ENCODE data around the gene PLAAT4. TPM values are rescaled to one million over a fixed set of nuclear protein-coding genes. Genes with fewer than 3 reads are reported as not detected.
"Not testable (repeated sequence)": the region's sequence is repeated elsewhere in the genome, so short reads cannot be mapped to it uniquely, and the experiment has no call there.

PLAAT4 gene
- polyA plus RNA-seq, 2 of the 4 experiments (the other 2 are of a cell fraction), result 0.74 to 1.6 TPM

DNA sequence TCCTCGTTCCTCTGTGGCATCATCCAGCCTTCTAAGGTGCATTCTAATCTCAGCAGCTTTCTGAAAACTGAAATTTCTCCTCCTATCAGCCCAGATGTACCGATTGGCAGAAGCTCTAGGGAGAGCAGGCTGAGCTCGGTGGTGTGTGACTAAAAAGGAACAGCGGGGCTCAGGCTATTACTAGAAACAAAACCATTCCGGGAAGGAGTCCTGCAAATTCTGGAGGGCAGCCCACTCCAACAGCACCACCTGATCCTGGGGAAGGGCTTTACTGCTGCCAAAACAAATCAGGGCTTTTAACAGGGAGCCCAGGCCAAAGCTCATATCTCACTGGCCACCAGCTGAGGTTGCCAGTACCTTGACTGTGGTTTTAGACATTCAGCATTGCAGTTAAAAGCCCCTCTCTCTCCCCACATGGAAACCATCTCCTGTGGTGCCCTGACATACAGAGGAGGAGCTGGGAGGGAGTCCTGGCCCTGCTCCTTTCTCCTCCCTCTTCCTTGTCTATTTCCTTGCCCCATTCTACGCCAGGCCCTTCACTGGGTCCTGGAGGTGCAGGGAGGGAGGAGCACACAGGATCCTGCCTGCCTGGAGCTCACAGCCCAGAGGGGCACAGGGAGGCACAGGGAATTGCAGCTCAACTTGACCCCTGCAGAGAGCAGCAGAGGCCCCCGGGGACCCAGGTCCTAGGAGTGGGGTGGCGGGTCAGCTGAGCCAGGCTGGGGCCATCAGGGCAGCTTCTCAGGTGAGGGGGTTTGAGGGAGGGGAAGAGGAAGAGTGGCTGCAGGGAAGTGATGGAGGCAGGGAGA lies 889 bp downstream of the PLAAT4 start (continued):
- no peak for TF ChIP-seq MYC (IDR thresholded peaks at IDR 0.05; ENCODE audit: borderline replicate concordance, low read length)
- no peak for TF ChIP-seq POLR2AphosphoS2 (conservative IDR thresholded peaks at IDR 0.05; ENCODE audit: low read length)
- TF ChIP-seq, protein P1, sequence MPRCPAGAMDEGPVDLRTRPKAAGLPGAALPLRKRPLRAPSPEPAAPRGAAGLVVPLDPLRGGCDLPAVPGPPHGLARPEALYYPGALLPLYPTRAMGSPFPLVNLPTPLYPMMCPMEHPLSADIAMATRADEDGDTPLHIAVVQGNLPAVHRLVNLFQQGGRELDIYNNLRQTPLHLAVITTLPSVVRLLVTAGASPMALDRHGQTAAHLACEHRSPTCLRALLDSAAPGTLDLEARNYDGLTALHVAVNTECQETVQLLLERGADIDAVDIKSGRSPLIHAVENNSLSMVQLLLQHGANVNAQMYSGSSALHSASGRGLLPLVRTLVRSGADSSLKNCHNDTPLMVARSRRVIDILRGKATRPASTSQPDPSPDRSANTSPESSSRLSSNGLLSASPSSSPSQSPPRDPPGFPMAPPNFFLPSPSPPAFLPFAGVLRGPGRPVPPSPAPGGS (IDR thresholded peaks at IDR 0.05), result no peak
- no peak for TF ChIP-seq RNF2 (IDR thresholded peaks at IDR 0.05; ENCODE audit: borderline replicate concordance, low read depth)

DNA sequence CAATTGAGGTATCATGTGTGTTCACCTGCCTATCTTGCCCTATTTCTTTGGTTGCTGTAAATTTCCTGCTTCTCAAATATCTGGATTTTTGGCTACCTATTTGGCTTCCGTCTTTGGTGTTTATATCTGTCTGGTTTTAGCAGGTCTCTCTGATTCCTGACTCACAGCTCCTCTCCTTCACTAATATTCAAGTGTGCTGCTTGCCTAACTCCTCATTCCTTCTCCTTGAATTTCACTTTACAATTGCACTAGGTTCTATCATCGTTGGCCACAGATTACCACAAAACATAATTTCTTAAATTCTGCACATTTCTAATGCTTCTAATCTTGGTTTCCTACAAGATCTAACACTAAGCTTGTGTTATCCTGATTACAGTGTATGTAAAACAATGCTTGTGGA lies 5.9 kb downstream of the PLAAT4 start:
- POLR2A ChIA-PET; H3K4me3 ChIP-seq; DNase-seq (ENCODE audit: low read depth in 1 of 2, low spot score in 1 of 2); H3K4me2 ChIP-seq; H3K4me1 ChIP-seq; FAIRE-seq; H3K27ac ChIP-seq; H3K9me3 ChIP-seq; ATAC-seq: not testable (repeated sequence)
- 63% methylated on average over 2 of the region's 2 CpGs for WGBS (ENCODE audit: missing lambda C conversion rate)
- CTCF ChIA-PET, result interaction anchor here (0.6 kb wide), 1 partner anchor 1132 kb away, joined by 3 read pairs; no protein-coding TSS in a partner anchor

DNA sequence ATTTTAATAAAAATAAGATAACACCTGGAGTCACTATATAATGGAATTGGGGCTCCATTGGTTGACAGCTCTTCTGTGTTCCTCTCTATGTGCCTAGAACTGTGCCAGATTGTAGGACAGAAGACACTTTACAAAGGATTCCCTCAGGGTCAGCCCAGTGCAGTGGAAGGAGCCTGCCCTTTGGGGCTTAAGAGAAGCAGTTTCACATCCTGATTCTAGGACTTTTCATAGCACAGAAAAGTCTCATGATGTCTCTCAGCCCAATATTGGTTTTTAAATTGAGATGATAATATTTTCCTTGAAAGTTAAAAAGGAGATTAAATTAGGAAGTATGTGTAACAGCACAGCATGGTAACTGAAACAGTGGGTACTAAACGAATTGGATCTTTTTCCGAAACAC lies 7.1 kb downstream of the PLAAT4 start:
- H3K9me3 ChIP-seq, result no peaks in the 10 kb centered on the region
- POLR2A ChIA-PET, result no interaction called here
- FAIRE-seq, result no peak
- H3K4me3 ChIP-seq, result no peak overlapping the region
- DNase-seq (ENCODE audit: low read depth in 1 of 2, low spot score in 1 of 2), result no peak
- no peak overlapping the region for H3K4me2 ChIP-seq
- CTCF ChIA-PET, result interaction anchor here (0.6 kb wide), 1 partner anchor 63 kb away, joined by 3 read pairs; no protein-coding TSS in a partner anchor
- no peak for TF ChIP-seq MAFK (IDR thresholded peaks at IDR 0.05; ENCODE audit: partially characterized antibody)
- TF ChIP-seq, protein P2, sequence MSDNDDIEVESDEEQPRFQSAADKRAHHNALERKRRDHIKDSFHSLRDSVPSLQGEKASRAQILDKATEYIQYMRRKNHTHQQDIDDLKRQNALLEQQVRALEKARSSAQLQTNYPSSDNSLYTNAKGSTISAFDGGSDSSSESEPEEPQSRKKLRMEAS (IDR thresholded peaks at IDR 0.05), result no peak
- TF ChIP-seq SREBF2 (IDR thresholded peaks at IDR 0.05), result no peak
- TF ChIP-seq KDM1A (IDR thresholded peaks at IDR 0.05; ENCODE audit: low read depth), result no peak
- TF ChIP-seq MAZ (IDR thresholded peaks at IDR 0.05; ENCODE audit: borderline replicate concordance, low read depth, low read length), result no peak
- TF ChIP-seq, protein P3, sequence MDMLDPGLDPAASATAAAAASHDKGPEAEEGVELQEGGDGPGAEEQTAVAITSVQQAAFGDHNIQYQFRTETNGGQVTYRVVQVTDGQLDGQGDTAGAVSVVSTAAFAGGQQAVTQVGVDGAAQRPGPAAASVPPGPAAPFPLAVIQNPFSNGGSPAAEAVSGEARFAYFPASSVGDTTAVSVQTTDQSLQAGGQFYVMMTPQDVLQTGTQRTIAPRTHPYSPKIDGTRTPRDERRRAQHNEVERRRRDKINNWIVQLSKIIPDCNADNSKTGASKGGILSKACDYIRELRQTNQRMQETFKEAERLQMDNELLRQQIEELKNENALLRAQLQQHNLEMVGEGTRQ (IDR thresholded peaks at IDR 0.05), result no peak
- TF ChIP-seq GATA3 (IDR thresholded peaks at IDR 0.05; ENCODE audit: borderline replicate concordance), result no peak
- TF ChIP-seq ZNF302 (CRISPR knock-in tag; IDR thresholded peaks at IDR 0.05), result no peak
- H3K27ac ChIP-seq, result no peak overlapping the region
- 75% methylated on average over 2 of the region's 2 CpGs for WGBS (ENCODE audit: missing lambda C conversion rate)
- H3K4me1 ChIP-seq, result no peaks in the 10 kb centered on the region
- no peak for ATAC-seq

DNA sequence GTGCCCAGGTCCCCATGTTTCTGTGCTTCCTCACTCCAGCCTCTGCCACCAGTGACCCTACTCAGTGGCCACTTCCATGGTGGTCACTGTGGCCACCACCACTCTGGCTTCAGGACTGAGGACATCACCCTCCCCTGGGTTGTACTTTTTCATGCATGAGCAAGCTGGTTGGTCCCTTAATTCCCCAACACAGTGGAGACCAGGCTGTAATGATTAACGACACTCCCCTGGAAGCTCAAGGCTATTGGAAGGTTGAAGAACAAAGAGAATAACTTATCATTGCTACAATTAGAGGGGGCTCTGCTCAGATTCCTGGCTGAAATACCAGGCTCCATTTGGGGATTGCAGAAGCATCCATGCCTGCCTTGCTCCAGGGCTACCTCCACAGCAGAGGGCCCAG lies 10.5 kb downstream of the PLAAT4 start:
- Histone ChIP-seq H3K4me1 (no peaks in the 10 kb centered on the region), H3K4me3 (no peak overlapping the region), H3K27ac (no peak overlapping the region), H3K4me2 (no peak overlapping the region), H3K9me3 (no peaks in the 10 kb centered on the region)
- ATAC-seq (no peak), FAIRE-seq (no peak), DNase-seq (ENCODE audit: low read depth in 1 of 2, low spot score in 1 of 2) (no peak)
- POLR2A ChIA-PET, result no interaction called here
- CTCF ChIA-PET, result interaction anchor here (1.2 kb wide), 1 partner anchor 17 kb away, joined by 3 read pairs; no protein-coding TSS in a partner anchor
- 91% methylated on average over 1 of the region's 1 CpG for WGBS (ENCODE audit: missing lambda C conversion rate)
- no peak for TF ChIP-seq FOSB (CRISPR knock-in tag; IDR thresholded peaks at IDR 0.05)
- TF ChIP-seq, protein P4, sequence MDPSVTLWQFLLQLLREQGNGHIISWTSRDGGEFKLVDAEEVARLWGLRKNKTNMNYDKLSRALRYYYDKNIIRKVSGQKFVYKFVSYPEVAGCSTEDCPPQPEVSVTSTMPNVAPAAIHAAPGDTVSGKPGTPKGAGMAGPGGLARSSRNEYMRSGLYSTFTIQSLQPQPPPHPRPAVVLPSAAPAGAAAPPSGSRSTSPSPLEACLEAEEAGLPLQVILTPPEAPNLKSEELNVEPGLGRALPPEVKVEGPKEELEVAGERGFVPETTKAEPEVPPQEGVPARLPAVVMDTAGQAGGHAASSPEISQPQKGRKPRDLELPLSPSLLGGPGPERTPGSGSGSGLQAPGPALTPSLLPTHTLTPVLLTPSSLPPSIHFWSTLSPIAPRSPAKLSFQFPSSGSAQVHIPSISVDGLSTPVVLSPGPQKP (IDR thresholded peaks at IDR 0.05; ENCODE audit: low read depth, low read length), result no peak
- TF ChIP-seq TP53 (CRISPR knock-in tag; IDR thresholded peaks at IDR 0.05), result no peak
- TF ChIP-seq NR3C1 (IDR thresholded peaks at IDR 0.05), result no peak
- TF ChIP-seq HOXB13 (CRISPR knock-in tag; IDR thresholded peaks at IDR 0.05; ENCODE audit: low read depth), result no peak
- TF ChIP-seq NPAS2 (CRISPR knock-in tag; IDR thresholded peaks at IDR 0.05; ENCODE audit: borderline replicate concordance), result no peak
- TF ChIP-seq ESRRA (IDR thresholded peaks at IDR 0.05; ENCODE audit: borderline replicate concordance, low read length), result no peak
- TF ChIP-seq, protein P5, sequence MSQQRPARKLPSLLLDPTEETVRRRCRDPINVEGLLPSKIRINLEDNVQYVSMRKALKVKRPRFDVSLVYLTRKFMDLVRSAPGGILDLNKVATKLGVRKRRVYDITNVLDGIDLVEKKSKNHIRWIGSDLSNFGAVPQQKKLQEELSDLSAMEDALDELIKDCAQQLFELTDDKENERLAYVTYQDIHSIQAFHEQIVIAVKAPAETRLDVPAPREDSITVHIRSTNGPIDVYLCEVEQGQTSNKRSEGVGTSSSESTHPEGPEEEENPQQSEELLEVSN (IDR thresholded peaks at IDR 0.05; ENCODE audit: borderline replicate concordance, low read depth), result no peak
- TF ChIP-seq, protein P1 (IDR thresholded peaks at IDR 0.05), result no peak
- TF ChIP-seq RARB (CRISPR knock-in tag; IDR thresholded peaks at IDR 0.05), result no peak
- TF ChIP-seq HEYL (CRISPR knock-in tag; IDR thresholded peaks at IDR 0.05), result no peak
- TF ChIP-seq BHLHE40 (IDR thresholded peaks at IDR 0.05; ENCODE audit: low read depth, low read length), result no peak
- TF ChIP-seq, protein P6, sequence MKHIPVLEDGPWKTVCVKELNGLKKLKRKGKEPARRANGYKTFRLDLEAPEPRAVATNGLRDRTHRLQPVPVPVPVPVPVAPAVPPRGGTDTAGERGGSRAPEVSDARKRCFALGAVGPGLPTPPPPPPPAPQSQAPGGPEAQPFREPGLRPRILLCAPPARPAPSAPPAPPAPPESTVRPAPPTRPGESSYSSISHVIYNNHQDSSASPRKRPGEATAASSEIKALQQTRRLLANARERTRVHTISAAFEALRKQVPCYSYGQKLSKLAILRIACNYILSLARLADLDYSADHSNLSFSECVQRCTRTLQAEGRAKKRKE (CRISPR knock-in tag; IDR thresholded peaks at IDR 0.05; ENCODE audit: low read depth), result no peak
